H1 (cell line): Measurements from ENCODE around the gene PSMF1. TPM values are rescaled to one million over a fixed set of nuclear protein-coding genes. Genes with fewer than 3 reads are reported as not detected.

Source experiments
- CTCF ChIA-PET: fragments of 300-600 bp; sonication (Branson Sonifier 250); formaldehyde crosslinking; loops from one replicate; lab custom pipeline; 2021; ENCODE audit not compliant: partially characterized antibody; lab: Charles Lee
- POLR2A ChIA-PET: fragments of 300-600 bp; sonication (Branson Sonifier 250); formaldehyde crosslinking; loops from one replicate; lab custom pipeline; 2021; ENCODE audit warnings: inconsistent platforms; ENCODE audit not compliant: partially characterized antibody; lab: Charles Lee
- DNase-seq, 2 experiments: peaks; one replicate each; pipeline versions ENCODE4 v3.0.0 to v3.0.0-alpha.2; 2010 to 2022; ENCODE audit warnings: low spot score in 2 of 2, low read depth in 1 of 2, mixed read lengths in 1 of 2
- FAIRE-seq: peaks from 2 replicates; lab custom pipeline; 2011; peaks lifted over from hg19 to GRCh38; lab: Jason Lieb, UNC
- H2AFZ ChIP-seq: 2 replicates; pipeline ENCODE4 v1.8.1; 2012; ENCODE audit warnings: low read length, inconsistent platforms
- H2AK5ac ChIP-seq: 2 replicates; pipeline ENCODE4 v1.6.1; 2013; ENCODE audit warnings: low read depth, low read length
- H2BK120ac ChIP-seq: replicated peaks from 2 replicates; pipeline ENCODE3; 2013; ENCODE audit warnings: low read depth, low read length, inconsistent platforms
- H2BK12ac ChIP-seq: 2 replicates; pipeline ENCODE4 v1.6.1; 2013; ENCODE audit warnings: low read depth, low read length
- H2BK15ac ChIP-seq: 2 replicates; pipeline ENCODE4 v1.6.1; 2013; ENCODE audit warnings: low read length
- H2BK20ac ChIP-seq: 2 replicates; pipeline ENCODE4 v1.6.1; 2013; ENCODE audit warnings: low read length
- H2BK5ac ChIP-seq: 2 replicates; pipeline ENCODE4 v1.6.1; 2013; ENCODE audit warnings: low read depth, low read length
- H3K14ac ChIP-seq: 2 replicates; pipeline ENCODE4 v1.6.1; 2013; ENCODE audit warnings: inconsistent platforms; ENCODE audit not compliant: insufficient read length
- H3K18ac ChIP-seq: 2 replicates; pipeline ENCODE4 v1.6.1; 2013; ENCODE audit warnings: low read length; ENCODE audit errors: extremely low read depth
- H3K23ac ChIP-seq: 2 replicates; pipeline ENCODE4 v1.6.1; 2013; ENCODE audit warnings: inconsistent platforms; ENCODE audit not compliant: insufficient read length
- H3K23me2 ChIP-seq: 2 replicates; pipeline ENCODE4 v1.6.1; 2013; ENCODE audit warnings: low read depth, low read length
- H3K27ac ChIP-seq: 2 replicates; pipeline ENCODE4 v1.6.1; 2011; ENCODE audit warnings: low read depth, low read length, inconsistent platforms
- H3K27me3 ChIP-seq, 4 experiments: replicated peaks in 1 of 4; 1 replicate in 1 of 4; 2 replicates in 3 of 4; pipeline versions ENCODE4 v1.6.1 to v1.8.1; 2011 to 2013; ENCODE audit warnings: low read length in 3 of 4, mild to moderate bottlenecking in 3 of 4, inconsistent platforms in 2 of 4, mixed read lengths in 2 of 4, moderate library complexity in 1 of 4; ENCODE audit not compliant: control insufficient read depth in 3 of 4, insufficient read depth in 3 of 4; ENCODE audit errors: extremely low read depth in 1 of 4
- H3K36me3 ChIP-seq, 4 experiments: 2 replicates each; pipeline versions ENCODE4 v1.6.1 to v1.8.1; 2011 to 2013; ENCODE audit warnings: mild to moderate bottlenecking in 4 of 4, low read length in 3 of 4, moderate library complexity in 2 of 4, control low read depth in 1 of 4, inconsistent platforms in 1 of 4; ENCODE audit not compliant: insufficient read depth in 4 of 4, control insufficient read depth in 2 of 4
- H3K4ac ChIP-seq: replicated peaks from 2 replicates; pipeline ENCODE3; 2013; ENCODE audit warnings: low read length, low read depth, mixed read lengths, inconsistent platforms; ENCODE audit not compliant: insufficient read length
- H3K4me1 ChIP-seq, 4 experiments: replicated peaks in 1 of 4; 1 replicate in 1 of 4; 2 replicates in 3 of 4; pipeline versions ENCODE4 v1.6.1 to v1.8.1; 2011 to 2013; ENCODE audit warnings: low read length in 3 of 4, inconsistent platforms in 2 of 4, mixed read lengths in 1 of 4; ENCODE audit not compliant: insufficient read depth in 4 of 4, control insufficient read depth in 3 of 4
- H3K4me2 ChIP-seq, 2 experiments: 2 replicates each; pipeline versions ENCODE4 v1.6.1 to v1.8.1; 2011 to 2013; ENCODE audit warnings: low read depth in 2 of 2, low read length in 2 of 2, control low read depth in 1 of 2, inconsistent platforms in 1 of 2, mild to moderate bottlenecking in 1 of 2; ENCODE audit not compliant: insufficient read depth in 1 of 2
- H3K4me3 ChIP-seq, 4 experiments: fragments of 200-600, 300-600 bp in 1 of 4; sonication (generic), shearing (Covaris generic), sonication (Bioruptor Twin) in 1 of 4; 2 replicates each; pipeline versions ENCODE4 v1.5.1 to v1.8.1; 2011 to 2016; ENCODE audit warnings: low read length in 4 of 4, low read depth in 3 of 4, control low read depth in 2 of 4, inconsistent platforms in 2 of 4, mild to moderate bottlenecking in 2 of 4, mixed read lengths in 1 of 4, moderate library complexity in 1 of 4; ENCODE audit not compliant: insufficient read depth in 2 of 4; ENCODE audit errors: extremely low read depth in 1 of 4
- H3K56ac ChIP-seq: replicated peaks from 2 replicates; pipeline ENCODE3; 2013; ENCODE audit warnings: low read depth, mild to moderate bottlenecking, mixed read lengths, low read length, inconsistent platforms; ENCODE audit not compliant: insufficient read length
- H3K79me1 ChIP-seq: 2 replicates; pipeline ENCODE4 v1.6.1; 2013; ENCODE audit warnings: low read depth, low read length, control low read depth
- H3K79me2 ChIP-seq, 2 experiments: 2 replicates each; pipeline versions ENCODE4 v1.6.1 to v1.8.1; 2012 to 2013; ENCODE audit warnings: low read length in 2 of 2, mild to moderate bottlenecking in 2 of 2, inconsistent platforms in 1 of 2; ENCODE audit not compliant: insufficient read depth in 2 of 2, control insufficient read depth in 1 of 2
- H3K9ac ChIP-seq, 4 experiments: replicated peaks in 1 of 4; 1 replicate in 1 of 4; 2 replicates in 3 of 4; pipeline versions ENCODE4 v1.6.1 to v1.8.1; 2011 to 2013; ENCODE audit warnings: low read depth in 3 of 4, low read length in 3 of 4, control low read depth in 2 of 4, mild to moderate bottlenecking in 2 of 4, moderate library complexity in 2 of 4, inconsistent platforms in 1 of 4; ENCODE audit errors: extremely low read depth in 1 of 4
- H3K9me3 ChIP-seq, 2 experiments: 2 replicates each; pipeline versions ENCODE4 v1.6.1 to v1.8.1; 2012 to 2013; ENCODE audit warnings: mild to moderate bottlenecking in 2 of 2, moderate library complexity in 2 of 2, control low read depth in 1 of 2, inconsistent platforms in 1 of 2, low read depth in 1 of 2, low read length in 1 of 2, mixed read lengths in 1 of 2; ENCODE audit not compliant: insufficient read depth in 2 of 2
- H4K20me1 ChIP-seq, 2 experiments: replicated peaks in 1 of 2; 2 replicates each; pipeline versions ENCODE3 to v1.8.1; 2011 to 2013; ENCODE audit warnings: inconsistent platforms in 2 of 2, low read length in 2 of 2, mild to moderate bottlenecking in 1 of 2; ENCODE audit not compliant: insufficient read depth in 2 of 2, control insufficient read depth in 1 of 2
- H4K5ac ChIP-seq: 2 replicates; pipeline ENCODE4 v1.6.1; 2013; ENCODE audit warnings: low read length, low read depth, mixed read lengths, inconsistent platforms; ENCODE audit not compliant: insufficient read length
- H4K8ac ChIP-seq: 2 replicates; pipeline ENCODE4 v1.8.0; 2013; ENCODE audit warnings: mild to moderate bottlenecking, moderate library complexity, low read length, inconsistent platforms; ENCODE audit not compliant: insufficient read depth; ENCODE audit errors: extremely low read depth
- H4K91ac ChIP-seq: replicated peaks from 2 replicates; pipeline ENCODE3; 2013; ENCODE audit warnings: low read length, mixed read lengths, inconsistent platforms; ENCODE audit not compliant: insufficient read length
- CHD2 ChIP-seq: IDR thresholded peaks from 2 replicates; pipeline ENCODE4 v1.6.1; 2012; ENCODE audit warnings: low read length, improper control_type of control experiment
- CTBP2 ChIP-seq: IDR thresholded peaks from 2 replicates; pipeline ENCODE4 v1.7.0; 2011; ENCODE audit warnings: borderline replicate concordance, mild to moderate bottlenecking, moderate library complexity, mixed read lengths, low read length; ENCODE audit not compliant: insufficient read depth, insufficient read length
- GTF2F1 ChIP-seq: IDR thresholded peaks from 2 replicates; pipeline ENCODE4 v1.6.1; 2012; ENCODE audit warnings: low read depth, low read length, improper control_type of control experiment, borderline replicate concordance
- SP2 ChIP-seq: IDR thresholded peaks from 2 replicates; pipeline ENCODE4 v1.6.1; 2012; ENCODE audit warnings: mild to moderate bottlenecking, low read length, inconsistent platforms
- TBP ChIP-seq: IDR thresholded peaks from 2 replicates; pipeline ENCODE4 v1.6.1; 2011; ENCODE audit warnings: low read depth, low read length, improper control_type of control experiment
- TEAD4 ChIP-seq: IDR thresholded peaks from 2 replicates; pipeline ENCODE4 v1.6.1; 2012; ENCODE audit warnings: low read depth, low read length, inconsistent platforms, mixed read lengths
- WGBS, 2 experiments: shearing (Covaris generic) in 1 of 2; methylation state at CpG; one replicate each; pipeline versions ENCODE4 v1.1.6 to v1.1.7; 2013 to 2015; ENCODE audit warnings: low lambda C conversion rate in 2 of 2, mixed read lengths in 2 of 2, inconsistent platforms in 1 of 2, low coverage in 1 of 2, missing lambda C conversion rate in 1 of 2; ENCODE audit not compliant: insufficient replicate concordance in 2 of 2, insufficient coverage in 1 of 2, insufficient read length in 1 of 2; ENCODE audit errors: extremely low coverage in 1 of 2, missing lambda C conversion rate in 1 of 2; 5-methylcytosine and 5-hydroxymethylcytosine counted together
- polyA plus RNA-seq, 7 experiments: library from polyadenylated mRNA; depleted of rRNA in 3 of 7; stranded (reverse) in 5 of 7; unstranded in 2 of 7; fragments of >200 nt in 5 of 7; fragments of 200-250 nt in 2 of 7; gene quantifications; 1 replicate in 5 of 7; 2 replicates in 1 of 7; 4 replicates in 1 of 7; pipeline versions ENCODE4 v1.2.1 to v1.2.3, GENCODE V29; 2011 to 2013; ENCODE audit warnings: missing spikeins in 2 of 7, mixed read lengths in 2 of 7
- total RNA-seq: library from RNA; stranded (reverse); fragmentation: NEBNext Ultra II Directional; extraction: Animal tissue kit (Norgen Biotek cat#: 25700); gene quantifications from 2 replicates; pipeline ENCODE4 v1.2.1, GENCODE V29; 2021

The PSMF1 gene
- total and polyA plus RNA-seq, 2 of the 8 experiments (the other 6 are each of a cell fraction or from before 2014, with no cell fraction given): 106 to 159 TPM

DNA sequence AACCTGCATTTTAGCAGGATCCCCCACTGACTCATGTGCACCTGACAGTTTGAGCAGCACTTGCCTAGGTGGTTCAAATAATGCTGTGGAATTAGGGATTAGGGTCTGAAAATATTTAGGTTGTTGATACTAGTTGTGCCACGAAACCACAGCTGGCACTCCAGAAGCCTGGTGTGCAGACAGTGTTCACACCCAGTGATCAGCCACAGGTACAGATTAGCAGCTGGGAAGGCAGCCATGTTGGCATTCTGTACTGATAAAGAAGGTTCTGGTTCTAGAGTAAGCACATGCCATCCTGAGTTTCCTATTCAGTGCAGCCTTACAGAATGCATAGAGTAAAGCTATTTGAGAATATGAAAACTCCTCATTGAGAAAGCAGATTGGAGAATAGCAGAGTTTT lies 36.3 kb downstream of the PSMF1 start:
- Histone ChIP-seq H3K18ac (no peak overlapping the region), H3K79me1 (no peaks in the 10 kb centered on the region), H3K23ac (no peak overlapping the region), H2BK12ac (no peak overlapping the region), H2BK20ac (no peak overlapping the region), H3K14ac (no peak overlapping the region), H4K91ac (no peak overlapping the region), H2AFZ (no peak overlapping the region), H3K23me2 (no peaks in the 10 kb centered on the region), H3K4me3 (no peak overlapping the region), H4K8ac (no peak overlapping the region), H2BK15ac (no peak overlapping the region), H3K4me1 (no peaks in the 10 kb centered on the region), H2BK120ac (no peak overlapping the region), H3K36me3 (peaks cover 0 to 4% (median 2%) of the 10 kb centered on the region in 4 experiments; a peak in 3 of 8 replicates), H2AK5ac (no peak overlapping the region), H3K9ac (no peak overlapping the region), H3K4ac (no peak overlapping the region), H4K5ac (no peak overlapping the region), H3K27ac (no peak overlapping the region), H3K56ac (no peak overlapping the region), H3K27me3 (no peaks in the 10 kb centered on the region), H3K9me3 (no peaks in the 10 kb centered on the region), H3K79me2 (peaks cover 0 to 2% of the 10 kb centered on the region in 2 experiments; a peak in 1 of 4 replicates), H2BK5ac (no peak overlapping the region), H3K4me2 (no peak overlapping the region), H4K20me1 (no peaks in the 10 kb centered on the region)
- POLR2A ChIA-PET: no interaction called here
- 93% methylated on average over 1 of the region's 1 CpG; no CpG with 5 or more reads in 1 of the 2 experiments for WGBS, 2 experiments
- no peak for FAIRE-seq
- no peak for DNase-seq
- CTCF ChIA-PET: no interaction called here
- TF ChIP-seq TBP (no peak), CTBP2 (no peak), SP2 (no peak), TEAD4 (no peak), CHD2 (no peak), GTF2F1 (no peak)
